ENCODE measurements around the gene ECE1.
A peak's percentile ranks its signal among the peaks of the same experiment; 100 is the strongest.
"Not testable (repeated sequence)": the region's sequence is repeated elsewhere in the genome, so short reads cannot be mapped to it uniquely, and the experiment has no call there.

The ECE1 gene

GRCh38 chr1:21225065-21225464 lies 65.2 kb downstream of the ECE1 start:
- TF ChIP-seq, protein P1, sequence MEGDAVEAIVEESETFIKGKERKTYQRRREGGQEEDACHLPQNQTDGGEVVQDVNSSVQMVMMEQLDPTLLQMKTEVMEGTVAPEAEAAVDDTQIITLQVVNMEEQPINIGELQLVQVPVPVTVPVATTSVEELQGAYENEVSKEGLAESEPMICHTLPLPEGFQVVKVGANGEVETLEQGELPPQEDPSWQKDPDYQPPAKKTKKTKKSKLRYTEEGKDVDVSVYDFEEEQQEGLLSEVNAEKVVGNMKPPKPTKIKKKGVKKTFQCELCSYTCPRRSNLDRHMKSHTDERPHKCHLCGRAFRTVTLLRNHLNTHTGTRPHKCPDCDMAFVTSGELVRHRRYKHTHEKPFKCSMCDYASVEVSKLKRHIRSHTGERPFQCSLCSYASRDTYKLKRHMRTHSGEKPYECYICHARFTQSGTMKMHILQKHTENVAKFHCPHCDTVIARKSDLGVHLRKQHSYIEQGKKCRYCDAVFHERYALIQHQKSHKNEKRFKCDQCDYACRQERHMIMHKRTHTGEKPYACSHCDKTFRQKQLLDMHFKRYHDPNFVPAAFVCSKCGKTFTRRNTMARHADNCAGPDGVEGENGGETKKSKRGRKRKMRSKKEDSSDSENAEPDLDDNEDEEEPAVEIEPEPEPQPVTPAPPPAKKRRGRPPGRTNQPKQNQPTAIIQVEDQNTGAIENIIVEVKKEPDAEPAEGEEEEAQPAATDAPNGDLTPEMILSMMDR (IDR thresholded peaks at IDR 0.05; ENCODE audit: low read depth, low read length) = no peak
- no peak for DNase-seq (ENCODE audit: low read depth in 2 of 2)

GRCh38 chr1:21220815-21221214 lies 69.4 kb downstream of the ECE1 start:
- no peak overlapping the region for H3K4me3 ChIP-seq (replicated peaks in 1 of 2; ENCODE audit: low read depth in 2 of 2, low read length in 2 of 2)
- TF ChIP-seq, protein P1 (IDR thresholded peaks at IDR 0.05; ENCODE audit: low read depth, low read length) = no peak
- DNase-seq (ENCODE audit: low read depth in 2 of 2) = peak; percentile 29 to 55

More at GRCh38 chr1:21225065-21225464, 65.2 kb downstream of the ECE1 start:
- H3K4me3 ChIP-seq (replicated peaks in 1 of 2; ENCODE audit: low read depth in 2 of 2, low read length in 2 of 2) = no peak overlapping the region

- no peak for DNase-seq (ENCODE audit: low read depth in 2 of 2)
- TF ChIP-seq, protein P1 (IDR thresholded peaks at IDR 0.05; ENCODE audit: low read depth, low read length) = no peak
- H3K4me3 ChIP-seq (replicated peaks in 1 of 2; ENCODE audit: low read depth in 2 of 2, low read length in 2 of 2) = no peak overlapping the region
Measured at GRCh38 chr1:21219674-21220073, 70.6 kb downstream of the ECE1 start.

- no peak overlapping the region for H3K4me3 ChIP-seq (replicated peaks in 1 of 2; ENCODE audit: low read depth in 2 of 2, low read length in 2 of 2)
- DNase-seq (ENCODE audit: low read depth in 2 of 2) = peak; percentile 29 to 49
- TF ChIP-seq, protein P1 (IDR thresholded peaks at IDR 0.05; ENCODE audit: low read depth, low read length) = peak; percentile 67
Measured at GRCh38 chr1:21217812-21218596, 72.3 kb downstream of the ECE1 start.

- TF ChIP-seq, protein P1 (IDR thresholded peaks at IDR 0.05; ENCODE audit: low read depth, low read length) = peak; percentile 78
- peak; percentile 56 to 68 for DNase-seq (ENCODE audit: low read depth in 2 of 2)
- H3K4me3 ChIP-seq (replicated peaks in 1 of 2; ENCODE audit: low read depth in 2 of 2, low read length in 2 of 2) = no peak overlapping the region
Measured at GRCh38 chr1:21216835-21217811, 73.1 kb downstream of the ECE1 start.

DNA sequence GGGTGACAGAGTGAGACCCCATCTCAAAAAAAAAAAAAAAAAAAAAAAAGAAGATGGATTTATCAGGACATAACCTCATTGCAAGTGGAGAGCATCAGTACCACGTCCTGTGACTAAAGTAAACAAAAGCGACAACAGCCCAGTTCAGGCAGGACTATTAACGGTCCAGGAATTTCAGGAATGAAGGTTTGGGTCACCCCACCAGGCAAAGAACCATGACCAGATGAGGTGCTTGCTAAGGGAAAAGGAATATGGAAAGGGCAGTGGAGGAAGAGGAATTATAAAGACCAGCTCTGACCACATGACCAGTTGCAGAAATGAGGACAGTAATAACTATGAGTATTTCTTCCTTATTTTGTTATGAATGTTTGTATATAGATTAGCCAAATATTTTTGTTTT lies 78.1 kb downstream of the ECE1 start:
- TF ChIP-seq, protein P1 (IDR thresholded peaks at IDR 0.05; ENCODE audit: low read depth, low read length) = no peak
- DNase-seq (ENCODE audit: low read depth in 2 of 2) = peak in 1 of 2 donors; percentile 42
- H3K4me3 ChIP-seq (replicated peaks in 1 of 2; ENCODE audit: low read depth in 2 of 2, low read length in 2 of 2) = no peak overlapping the region

- DNase-seq (ENCODE audit: low read depth in 2 of 2); H3K4me3 ChIP-seq (replicated peaks in 1 of 2; ENCODE audit: low read depth in 2 of 2, low read length in 2 of 2): not testable (repeated sequence)
Measured at GRCh38 chr1:21208137-21208700, 82.0 kb downstream of the ECE1 start.
